Mucosa of descending colon (tissue), 3 donors: Measurements from ENCODE around the gene LSS. TPM values are rescaled to one million over a fixed set of nuclear protein-coding genes. Genes with fewer than 3 reads are reported as not detected.

ENCODE experiments used
- ATAC-seq: fragments of 200-7000 bp; cut with Tn5 transposase; one replicate; pipeline ENCODE4 v1.9.1; 2020; ENCODE audit warnings: mild to moderate bottlenecking, moderate library complexity
- DNase-seq, 3 donors: peaks; one replicate each; pipeline ENCODE4 v3.0.0-alpha.2; 2020
- H3K36me3 ChIP-seq: fragments of 200-600 bp; one replicate; pipeline ENCODE4 v1.8.0; 2021; ENCODE audit warnings: low read depth, mild to moderate bottlenecking
- H3K4me1 ChIP-seq: fragments of 200-600 bp; one replicate; pipeline ENCODE4 v1.8.0; 2021; ENCODE audit warnings: low read depth, mild to moderate bottlenecking
- H3K4me3 ChIP-seq: fragments of 200-600 bp; one replicate; pipeline ENCODE4 v1.8.0; 2021; ENCODE audit warnings: mild to moderate bottlenecking
- H3K9me3 ChIP-seq: fragments of 200-600 bp; one replicate; pipeline ENCODE4 v1.8.0; 2021; ENCODE audit warnings: mild to moderate bottlenecking
- intact Hi-C, 2 donors: fragments of 100-400 bp; cut with DNase I in 1 of 2; cut with micrococcal nuclease in 1 of 2; formaldehyde crosslinking; loops; one replicate each; pipeline versions ENCODE4 v1.11.0 to v1.11.1; 2022; cut with DNase I, micrococcal nuclease
- total RNA-seq, 3 donors: library from RNA; stranded (reverse); fragmentation: NEBNext Ultra II Directional in 2 of 3; extraction: Animal tissue kit (Norgen Biotek cat#: 25700) in 2 of 3; gene quantifications; one replicate each; pipeline versions ENCODE4 v1.2.1 to v1.2.4, GENCODE V29; 2021 to 2023
- TF ChIP-seq, protein P1 (sequence below): fragments of 200-600 bp; IDR thresholded peaks from one replicate; pipeline ENCODE4 v1.8.0; 2022; ENCODE audit warnings: antibody characterized with exemption, mild to moderate bottlenecking
- donor health status: DM: no; HTN: no; CAD: no; lungs with moderate emphysema.
- donor health status: DM: no; HTN: no; CAD: no.
- donor health status: DM: no; HTN: yes; CAD: no.

LSS gene
- total RNA-seq, 3 donors from 2014 or later: 72.6 to 84.8 (median 81.1) TPM

GRCh38 chr21:46207920-46208591 is 20.5 kb downstream of the LSS start:
- TF ChIP-seq, protein P1, sequence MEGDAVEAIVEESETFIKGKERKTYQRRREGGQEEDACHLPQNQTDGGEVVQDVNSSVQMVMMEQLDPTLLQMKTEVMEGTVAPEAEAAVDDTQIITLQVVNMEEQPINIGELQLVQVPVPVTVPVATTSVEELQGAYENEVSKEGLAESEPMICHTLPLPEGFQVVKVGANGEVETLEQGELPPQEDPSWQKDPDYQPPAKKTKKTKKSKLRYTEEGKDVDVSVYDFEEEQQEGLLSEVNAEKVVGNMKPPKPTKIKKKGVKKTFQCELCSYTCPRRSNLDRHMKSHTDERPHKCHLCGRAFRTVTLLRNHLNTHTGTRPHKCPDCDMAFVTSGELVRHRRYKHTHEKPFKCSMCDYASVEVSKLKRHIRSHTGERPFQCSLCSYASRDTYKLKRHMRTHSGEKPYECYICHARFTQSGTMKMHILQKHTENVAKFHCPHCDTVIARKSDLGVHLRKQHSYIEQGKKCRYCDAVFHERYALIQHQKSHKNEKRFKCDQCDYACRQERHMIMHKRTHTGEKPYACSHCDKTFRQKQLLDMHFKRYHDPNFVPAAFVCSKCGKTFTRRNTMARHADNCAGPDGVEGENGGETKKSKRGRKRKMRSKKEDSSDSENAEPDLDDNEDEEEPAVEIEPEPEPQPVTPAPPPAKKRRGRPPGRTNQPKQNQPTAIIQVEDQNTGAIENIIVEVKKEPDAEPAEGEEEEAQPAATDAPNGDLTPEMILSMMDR: no peak
- no peaks in the 10 kb centered on the region for H3K9me3 ChIP-seq
- DNase-seq: peak in 2 of 3 donors; percentile 17 to 36

DNA sequence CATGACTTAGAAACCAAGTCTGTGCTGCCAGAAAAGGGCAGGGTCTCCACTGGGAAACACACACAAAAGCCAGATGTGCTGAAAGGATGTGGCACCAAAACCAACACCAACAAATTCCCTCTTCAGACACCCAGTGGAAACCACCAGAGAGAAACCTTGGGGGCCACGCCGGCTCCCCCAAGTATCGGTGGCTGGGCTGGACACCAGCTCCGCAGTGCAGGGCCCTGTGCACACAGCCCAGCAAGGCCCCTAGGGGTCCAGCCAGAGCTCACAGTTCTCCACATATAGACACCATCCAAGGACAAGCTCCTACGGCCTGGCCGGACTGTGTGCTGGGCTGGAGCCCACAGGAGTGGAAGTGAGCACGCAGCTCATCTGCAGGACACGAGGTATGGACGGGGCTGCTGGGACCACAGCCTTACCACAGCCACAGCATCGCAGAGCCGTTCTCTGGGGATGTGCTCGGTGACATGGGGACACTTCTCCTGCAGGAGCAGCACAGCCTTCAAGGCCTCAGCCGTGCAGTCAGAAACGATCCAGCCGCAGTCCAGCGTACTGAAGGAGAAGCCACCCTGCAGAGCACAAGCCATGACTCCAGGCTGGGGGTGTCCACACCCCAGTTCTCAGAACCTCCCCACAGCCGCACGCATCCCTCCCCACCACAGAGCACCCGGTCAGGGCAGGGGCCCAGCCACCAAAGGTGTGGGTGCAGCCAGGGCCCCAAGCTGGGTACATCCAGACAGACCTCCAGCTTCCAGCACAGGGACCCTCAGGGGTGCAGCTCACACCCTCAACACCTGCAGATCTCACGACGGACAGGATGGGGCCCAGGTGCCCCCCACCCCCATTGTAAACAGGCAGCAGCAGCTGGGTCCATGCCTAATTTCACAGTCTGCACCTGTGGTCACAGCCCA is 21.3 kb downstream of the LSS start:
- no peaks in the 10 kb centered on the region for H3K9me3 ChIP-seq
- peaks cover 3% of the 10 kb centered on the region for H3K36me3 ChIP-seq
- intact Hi-C loops: no loop called here
- TF ChIP-seq, protein P1: no peak
- H3K4me3 ChIP-seq: no peak overlapping the region
- no peaks in the 10 kb centered on the region for H3K4me1 ChIP-seq
- DNase-seq (peak in 2 of 3 donors; percentile 19 to 40), ATAC-seq (no peak)

More at GRCh38 chr21:46207920-46208591, 20.5 kb downstream of the LSS start:
- intact Hi-C loops: no loop called here
- H3K4me1 ChIP-seq: no peaks in the 10 kb centered on the region
- no peak overlapping the region for H3K4me3 ChIP-seq
- no peak for ATAC-seq
- peaks cover 3% of the 10 kb centered on the region for H3K36me3 ChIP-seq

GRCh38 chr21:46206163-46207005 is 22.2 kb downstream of the LSS start:
- H3K9me3 ChIP-seq: no peaks in the 10 kb centered on the region
- ATAC-seq (no peak), DNase-seq (peak in 2 of 3 donors; percentile 11 to 36)
- no peak overlapping the region for H3K4me3 ChIP-seq
- intact Hi-C loops: no loop called here
- TF ChIP-seq, protein P1: no peak
- H3K4me1 ChIP-seq: no peaks in the 10 kb centered on the region
- H3K36me3 ChIP-seq: peaks cover 3% of the 10 kb centered on the region

DNA sequence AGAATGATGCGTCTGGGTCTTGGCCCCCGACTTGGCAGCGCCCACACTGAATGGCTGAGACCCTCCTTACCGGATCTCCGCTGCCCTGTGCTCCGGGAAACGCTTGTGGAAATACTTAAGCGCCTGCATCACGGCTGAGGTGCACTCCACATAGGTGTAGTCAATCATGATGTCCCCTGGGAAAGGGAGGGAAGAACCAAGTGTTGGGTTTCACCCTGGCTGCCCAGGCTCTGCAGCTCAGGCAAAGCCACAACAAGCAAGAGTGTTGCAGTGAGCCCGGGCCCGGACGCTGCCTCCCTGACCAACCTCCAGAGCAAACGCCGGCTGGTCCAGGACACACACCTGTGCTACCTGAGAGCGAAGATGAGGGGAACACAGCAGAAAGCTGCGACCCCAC is 22.8 kb downstream of the LSS start:
- H3K4me1 ChIP-seq: no peaks in the 10 kb centered on the region
- DNase-seq (peak in 1 of 3 donors; percentile 13), ATAC-seq (no peak)
- intact Hi-C loops: no loop called here
- H3K36me3 ChIP-seq: peaks cover 3% of the 10 kb centered on the region
- TF ChIP-seq, protein P1: no peak
- no peaks in the 10 kb centered on the region for H3K9me3 ChIP-seq
- H3K4me3 ChIP-seq: no peak overlapping the region

DNA sequence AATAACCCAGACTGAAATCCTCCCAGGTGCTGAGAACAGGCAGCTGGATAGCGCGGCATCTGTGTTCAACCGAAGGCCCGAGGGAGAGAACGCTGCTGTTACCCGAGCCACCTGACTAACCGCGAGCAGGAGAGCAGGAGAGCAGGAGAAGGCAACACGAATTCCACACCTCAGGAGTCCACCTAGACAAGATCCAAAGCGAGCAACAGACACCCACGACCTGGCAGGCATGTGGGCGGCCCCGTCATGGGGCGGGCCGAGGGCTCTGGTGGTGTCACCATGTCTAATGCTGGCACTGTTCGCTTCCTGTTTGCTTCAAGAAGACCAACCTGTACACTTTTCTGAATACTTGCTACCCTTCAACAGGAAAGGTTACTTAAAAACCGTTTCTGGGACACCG is 23.4 kb downstream of the LSS start:
- Histone ChIP-seq H3K36me3 (peaks cover 3% of the 10 kb centered on the region), H3K4me1 (no peaks in the 10 kb centered on the region), H3K9me3 (no peaks in the 10 kb centered on the region), H3K4me3 (no peak overlapping the region)
- TF ChIP-seq, protein P1: no peak
- ATAC-seq: no peak
- DNase-seq: peak in 1 of 3 donors; percentile 34
- intact Hi-C loops: no loop called here
